GM19240 (cell line): ENCODE measurements around the gene MICA.
"Not testable (repeated sequence)": the region's sequence is repeated elsewhere in the genome, so short reads cannot be mapped to it uniquely, and the experiment has no call there.

Experiments used
- DNase-seq: peaks from one replicate; pipeline ENCODE4 v3.0.0; 2011; ENCODE audit warnings: low spot score; ENCODE audit not compliant: insufficient read length

The MICA gene

DNA sequence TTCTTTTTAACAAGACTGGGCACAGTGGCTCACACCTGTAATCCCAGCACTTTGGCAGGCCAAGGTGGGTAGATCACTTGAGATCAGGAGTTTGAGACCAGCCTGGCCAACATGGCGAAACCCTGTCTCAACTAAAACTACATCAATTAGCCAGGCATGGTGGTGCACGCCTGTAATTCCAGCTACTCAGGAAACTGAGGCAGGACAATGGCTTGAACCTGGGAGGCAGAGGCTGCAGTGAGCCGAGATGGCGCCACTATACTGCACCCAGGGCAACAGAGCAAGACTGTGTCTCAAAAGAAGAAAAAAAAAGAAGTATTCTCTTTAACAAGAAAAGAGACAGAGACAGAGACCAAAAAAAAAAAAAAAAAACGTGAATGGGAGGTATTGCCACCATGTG, 56.5 kb downstream of the MICA start:
- not testable (repeated sequence) for DNase-seq

DNA sequence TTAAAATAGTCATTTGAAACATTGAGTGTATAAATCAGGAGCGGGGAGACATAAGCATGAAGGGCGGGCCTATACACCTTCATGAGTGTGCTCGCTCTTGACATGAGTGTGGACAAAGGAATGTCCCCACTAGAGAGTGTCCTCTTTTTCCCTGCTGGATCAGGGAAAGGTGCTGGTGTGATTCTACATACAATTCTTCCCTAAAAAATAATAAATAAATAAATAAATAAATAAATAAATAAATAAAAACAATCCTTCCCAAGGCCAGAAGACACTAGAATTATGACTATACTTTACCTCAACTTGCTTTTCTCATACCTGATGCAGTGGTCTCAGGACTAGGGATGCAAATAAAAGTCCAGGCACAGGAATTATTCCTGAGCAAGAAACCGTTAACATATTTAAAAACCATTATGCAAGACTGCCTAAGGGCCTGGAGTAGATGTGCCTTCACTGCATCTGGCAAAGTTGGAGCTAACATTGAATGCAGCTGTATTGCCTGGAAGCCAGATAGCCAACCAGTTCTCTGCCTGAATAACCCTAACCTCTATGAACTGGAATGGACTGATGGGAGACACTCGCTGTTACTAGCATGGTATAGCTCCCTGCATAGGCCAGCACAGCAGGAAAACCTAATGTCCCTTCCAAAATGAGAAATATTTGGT, 57.1 kb downstream of the MICA start:
- DNase-seq: no peak

DNA sequence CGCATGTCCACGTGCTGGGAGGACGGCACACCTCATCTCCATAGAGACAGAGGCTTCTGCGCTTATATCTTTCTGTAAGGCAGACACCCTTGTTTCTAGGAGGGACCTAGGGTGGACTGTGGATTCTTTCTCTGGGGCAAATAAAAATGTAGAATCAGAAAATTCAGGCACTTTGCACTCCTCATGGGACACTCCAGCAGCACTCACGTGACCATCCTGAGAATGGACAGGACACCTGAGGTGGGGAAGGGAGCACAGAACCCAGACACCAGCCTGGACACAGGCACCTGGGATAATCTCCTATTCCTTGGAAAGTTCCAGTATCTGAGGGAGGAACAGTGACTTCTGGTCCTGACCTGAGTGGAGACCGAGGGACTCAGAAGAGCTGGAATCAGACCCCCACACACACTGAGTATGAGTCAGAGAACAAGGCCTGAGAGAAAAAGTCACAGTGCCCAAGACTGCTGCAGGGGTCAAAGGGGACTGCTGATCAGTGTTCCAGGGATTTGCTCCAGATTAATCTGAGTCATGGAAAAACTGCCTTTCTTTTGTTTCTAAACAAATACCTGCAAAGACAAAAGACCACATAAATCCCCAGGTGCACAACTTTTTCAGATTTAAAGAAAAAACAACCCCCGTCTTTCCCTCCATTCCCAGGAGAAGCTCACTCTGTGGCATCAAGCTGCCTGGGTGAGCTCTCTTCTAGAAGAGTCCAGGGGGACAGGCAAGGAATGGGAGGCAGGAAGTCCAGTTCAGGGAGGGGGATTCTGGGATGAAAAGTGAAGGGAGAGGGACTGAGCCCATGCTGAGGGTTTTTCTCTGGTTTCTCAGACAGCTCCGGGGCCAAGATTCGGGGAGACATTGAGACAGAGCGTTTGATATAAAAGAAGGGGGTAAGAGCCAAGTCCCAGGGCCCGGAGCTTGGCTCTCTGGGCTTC, 58.9 kb downstream of the MICA start:
- no peak for DNase-seq

DNA sequence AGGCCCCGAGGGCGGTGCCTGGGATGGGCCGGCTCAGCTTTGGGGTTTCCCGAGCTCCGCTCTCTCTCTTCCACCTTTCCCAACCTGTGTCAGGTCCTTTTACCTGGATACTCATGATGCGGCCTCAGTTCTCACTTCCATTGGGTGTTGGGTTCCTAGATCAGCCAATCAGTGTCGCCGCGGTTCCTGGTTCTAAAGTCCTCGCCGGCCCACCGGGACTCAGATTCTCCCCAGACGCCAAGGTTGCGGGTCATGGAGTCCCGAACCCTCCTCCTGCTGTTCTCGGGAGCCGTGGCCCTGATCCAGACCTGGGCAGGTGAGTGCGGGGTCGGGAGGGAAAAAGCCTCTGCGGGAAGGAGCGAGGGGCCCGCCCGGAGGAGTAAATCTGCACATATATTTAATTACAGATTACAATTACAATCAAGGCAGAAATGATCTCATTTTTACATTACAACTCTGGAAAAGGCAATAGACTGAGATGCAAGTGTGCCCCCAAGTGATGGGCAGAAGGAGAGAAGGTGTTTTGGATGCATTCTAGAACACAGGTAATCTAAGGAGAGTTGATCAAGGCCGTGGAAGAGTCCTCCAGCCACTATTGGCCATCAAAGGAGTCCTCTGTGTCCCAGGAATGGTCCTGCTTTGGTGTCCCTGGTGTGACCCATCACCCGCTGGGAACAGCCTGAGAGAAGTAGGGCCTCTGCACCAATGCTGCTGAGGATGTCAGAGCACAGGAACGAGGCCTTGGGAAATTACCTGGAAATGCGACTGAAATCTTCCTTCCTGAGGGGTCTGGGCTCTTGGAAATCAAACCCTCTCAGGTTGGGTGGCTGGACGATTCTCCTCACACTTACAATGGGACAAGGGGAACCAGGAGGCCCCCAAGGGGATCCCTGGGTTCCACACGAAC, 59.8 kb downstream of the MICA start:
- DNase-seq: peak; percentile 87

DNA sequence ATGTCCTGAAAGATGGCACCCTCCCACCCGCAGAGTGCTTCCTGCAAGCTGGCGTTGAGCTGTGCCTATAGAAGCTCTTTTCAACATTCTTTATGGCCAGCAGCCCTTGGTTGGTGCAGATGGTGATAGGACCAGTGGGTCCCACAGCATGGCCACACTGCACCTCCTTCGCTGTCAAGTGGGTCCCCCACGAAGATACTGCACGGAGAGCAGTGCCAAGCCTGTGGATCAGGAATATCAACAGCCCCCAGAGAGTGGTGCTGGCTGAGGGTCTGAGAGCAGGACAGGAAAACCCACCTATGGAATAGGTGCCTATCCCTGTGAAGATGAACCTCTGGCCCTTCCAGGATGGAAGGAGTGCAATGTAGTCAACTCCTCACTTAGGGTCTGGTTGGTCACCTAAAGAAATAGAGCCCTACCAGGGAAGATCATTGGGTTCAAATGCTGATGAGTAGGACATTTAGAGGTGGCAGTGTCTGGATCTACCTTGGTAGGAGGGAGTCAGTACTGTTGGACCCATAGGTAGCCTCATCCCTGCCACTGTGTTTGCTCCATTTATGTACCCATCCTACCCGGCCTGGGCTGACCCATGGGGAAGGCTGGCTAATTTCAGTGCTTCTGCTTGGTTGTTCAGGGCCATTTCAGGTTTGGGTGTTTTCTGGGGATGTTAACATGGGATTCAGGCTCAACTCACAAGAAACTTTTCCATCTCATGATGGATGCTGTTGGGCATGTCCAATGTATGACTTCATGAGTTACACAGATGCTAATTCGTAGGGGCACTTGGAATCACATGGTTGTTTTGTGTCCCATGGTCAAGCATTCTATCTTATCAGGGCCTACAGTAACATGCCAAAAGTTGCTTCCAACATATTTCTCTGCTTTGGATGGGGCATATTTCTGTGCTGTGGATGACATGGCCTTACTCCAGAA, 61.1 kb downstream of the MICA start:
- DNase-seq: no peak
